Neuronal stem cell (in vitro differentiated cells): ENCODE results near the gene FHOD3.
A peak's percentile ranks its signal among the peaks of the same experiment; 100 is the strongest.

Experiments
- DNase-seq: peaks from one replicate; pipeline ENCODE4 v3.0.0-alpha.2; 2013; ENCODE audit warnings: low spot score
- H2AFZ ChIP-seq: one replicate; pipeline ENCODE4 v1.6.1; 2013; ENCODE audit warnings: mild to moderate bottlenecking, low read length, inconsistent platforms
- H2AK5ac ChIP-seq: 2 replicates; pipeline ENCODE4 v1.6.1; 2013; ENCODE audit warnings: low read depth, mild to moderate bottlenecking, inconsistent platforms, low read length, moderate library complexity, mixed read lengths
- H2BK120ac ChIP-seq: 2 replicates; pipeline ENCODE4 v1.6.1; 2013; ENCODE audit warnings: low read depth, mild to moderate bottlenecking, inconsistent platforms, low read length, moderate library complexity, mixed read lengths
- H2BK12ac ChIP-seq: one replicate; pipeline ENCODE4 v1.6.1; 2013; ENCODE audit warnings: low read length, inconsistent platforms
- H2BK15ac ChIP-seq: 2 replicates; pipeline ENCODE4 v1.6.1; 2013; ENCODE audit warnings: mild to moderate bottlenecking, low read length, inconsistent platforms, mixed read lengths
- H2BK5ac ChIP-seq: one replicate; pipeline ENCODE4 v1.6.1; 2013; ENCODE audit warnings: inconsistent platforms, mild to moderate bottlenecking, low read length, moderate library complexity
- H3K14ac ChIP-seq: one replicate; pipeline ENCODE4 v1.6.1; 2013; ENCODE audit warnings: low read length, inconsistent platforms
- H3K18ac ChIP-seq: 2 replicates; pipeline ENCODE4 v1.6.1; 2013; ENCODE audit warnings: low read length, inconsistent platforms
- H3K23ac ChIP-seq: 2 replicates; pipeline ENCODE4 v1.6.1; 2013; ENCODE audit warnings: low read depth, mild to moderate bottlenecking, mixed read lengths, low read length, inconsistent platforms; ENCODE audit not compliant: poor library complexity
- H3K27ac ChIP-seq: replicated peaks from 3 replicates; pipeline ENCODE4 v1.5.1; 2013; ENCODE audit warnings: low read length, inconsistent platforms
- H3K27me3 ChIP-seq, 3 experiments: 2 replicates each; pipeline ENCODE4 v1.6.1; 2013; ENCODE audit warnings: low read length in 3 of 3, mild to moderate bottlenecking in 2 of 3, inconsistent platforms in 1 of 3, low read depth in 1 of 3, mixed read lengths in 1 of 3, moderate library complexity in 1 of 3; ENCODE audit not compliant: control insufficient read depth in 3 of 3, insufficient read depth in 3 of 3
- H3K36me3 ChIP-seq, 2 donors: replicated peaks in 1 of 2; 2 replicates each; pipeline ENCODE4 v1.6.1; 2013; ENCODE audit warnings: low read length in 2 of 2; ENCODE audit not compliant: control insufficient read depth in 2 of 2, insufficient read depth in 2 of 2
- H3K4ac ChIP-seq: 2 replicates; pipeline ENCODE4 v1.6.1; 2013; ENCODE audit warnings: inconsistent platforms, mild to moderate bottlenecking, low read length, moderate library complexity
- H3K4me1 ChIP-seq, 2 donors: 1 replicate in 1 of 2; 2 replicates in 1 of 2; pipeline ENCODE4 v1.6.1; 2013; ENCODE audit warnings: low read length in 2 of 2, low read depth in 1 of 2; ENCODE audit not compliant: control insufficient read depth in 2 of 2, insufficient read depth in 1 of 2
- H3K4me2 ChIP-seq: one replicate; pipeline ENCODE4 v1.6.1; 2013; ENCODE audit warnings: mild to moderate bottlenecking, low read length, inconsistent platforms; ENCODE audit not compliant: insufficient read depth, poor library complexity, severe bottlenecking
- H3K4me3 ChIP-seq, 2 donors: 2 replicates each; pipeline ENCODE4 v1.5.1; 2013; ENCODE audit warnings: low read length in 2 of 2, mild to moderate bottlenecking in 2 of 2, inconsistent platforms in 1 of 2, moderate library complexity in 1 of 2
- H3K79me1 ChIP-seq: one replicate; pipeline ENCODE4 v1.6.1; 2013; ENCODE audit warnings: low read depth, mild to moderate bottlenecking, inconsistent platforms, low read length, moderate library complexity
- H3K9ac ChIP-seq: one replicate; pipeline ENCODE4 v1.6.1; 2013; ENCODE audit warnings: mild to moderate bottlenecking, low read depth, low read length, inconsistent platforms; ENCODE audit not compliant: poor library complexity
- H3K9me3 ChIP-seq, 2 donors: replicated peaks in 1 of 2; 2 replicates each; pipeline versions ENCODE3 to v1.6.1; 2013; ENCODE audit warnings: low read length in 2 of 2, mild to moderate bottlenecking in 2 of 2, inconsistent platforms in 1 of 2, low read depth in 1 of 2, mixed read lengths in 1 of 2, moderate library complexity in 1 of 2; ENCODE audit not compliant: control insufficient read depth in 2 of 2, insufficient read depth in 1 of 2
- H4K8ac ChIP-seq: one replicate; pipeline ENCODE4 v1.6.1; 2013; ENCODE audit warnings: low read depth, mild to moderate bottlenecking, inconsistent platforms, low read length, moderate library complexity
- H4K91ac ChIP-seq: one replicate; pipeline ENCODE4 v1.6.1; 2013; ENCODE audit warnings: low read length, low read depth, mild to moderate bottlenecking, inconsistent platforms; ENCODE audit not compliant: poor library complexity
- WGBS, 2 donors: extraction: QIAGEN DNeasy Blood & Tissue Kit; methylation state at CpG; one replicate each; pipeline ENCODE4 v1.1.7; 2013; ENCODE audit warnings: missing lambda C conversion rate in 2 of 2, mixed read lengths in 1 of 2; ENCODE audit not compliant: insufficient read length in 2 of 2, insufficient replicate concordance in 1 of 2; ENCODE audit errors: extremely low coverage in 2 of 2; 5-methylcytosine and 5-hydroxymethylcytosine counted together

FHOD3 gene

DNA sequence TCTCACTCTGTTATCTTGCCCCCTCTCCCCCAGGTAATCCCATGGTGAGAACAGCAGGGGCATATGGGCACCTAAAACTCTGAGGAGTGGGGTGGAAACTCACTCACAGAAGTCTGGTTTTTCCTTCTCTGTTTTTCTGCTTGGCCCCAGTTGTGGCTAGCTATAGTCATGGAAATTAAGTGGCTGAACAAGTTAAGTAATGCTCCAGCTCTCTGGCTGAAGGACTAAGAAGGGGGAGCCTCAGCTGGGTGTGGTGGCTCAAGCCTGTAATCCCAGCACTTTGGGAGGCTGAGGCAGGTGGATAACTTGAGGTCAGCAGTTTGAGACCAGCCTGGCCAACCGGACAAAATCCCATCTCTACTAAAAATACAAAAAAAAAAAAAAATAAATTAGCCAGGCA lies 270.3 kb downstream of the FHOD3 start:
- no peak overlapping the region for H3K18ac ChIP-seq
- no peak overlapping the region for H3K4me3 ChIP-seq
- H4K8ac ChIP-seq, result no peak overlapping the region
- H2BK12ac ChIP-seq, result no peak overlapping the region
- H3K23ac ChIP-seq, result no peak overlapping the region
- no peak overlapping the region for H3K9ac ChIP-seq
- no peak overlapping the region for H3K14ac ChIP-seq
- H4K91ac ChIP-seq, result no peak overlapping the region
- no CpG with 5 or more reads among the region's 1 CpG for WGBS, 2 donors
- H2BK120ac ChIP-seq, result no peak overlapping the region
- H3K4me1 ChIP-seq, result peaks cover 13 to 14% of the 10 kb centered on the region in 2 donors
- H2AFZ ChIP-seq, result no peak overlapping the region
- H3K4me2 ChIP-seq, result no peak overlapping the region
- no peak overlapping the region for H2BK15ac ChIP-seq
- H3K9me3 ChIP-seq, result peaks cover 0 to 4% of the 10 kb centered on the region in 2 donors
- no peaks in the 10 kb centered on the region for H3K36me3 ChIP-seq
- no peak overlapping the region for H2AK5ac ChIP-seq
- H3K4ac ChIP-seq, result no peak overlapping the region
- no peaks in the 10 kb centered on the region for H3K79me1 ChIP-seq
- H2BK5ac ChIP-seq, result no peak overlapping the region
- no peaks in the 10 kb centered on the region for H3K27me3 ChIP-seq
- no peak overlapping the region for H3K27ac ChIP-seq
- no peak for DNase-seq

DNA sequence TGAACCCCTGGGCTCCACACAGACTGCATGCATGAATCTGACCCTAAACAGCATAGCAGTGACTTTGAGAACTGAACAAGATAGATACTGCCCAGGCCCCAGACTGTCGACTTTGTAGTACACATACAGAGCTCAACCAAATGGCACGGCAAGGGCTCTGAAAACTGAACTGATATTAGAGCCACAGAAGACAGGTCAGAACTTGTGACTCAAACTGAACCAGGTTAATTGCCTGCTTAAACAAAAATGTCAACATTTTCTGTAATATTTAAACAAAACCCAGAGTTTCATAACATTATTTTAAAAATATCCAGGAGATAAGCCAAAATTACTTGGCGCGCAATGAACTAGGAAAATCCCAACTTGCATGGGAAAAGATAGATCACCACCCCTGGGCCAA lies 271.0 kb downstream of the FHOD3 start:
- Histone ChIP-seq H3K4ac (no peak overlapping the region), H4K91ac (no peak overlapping the region), H3K79me1 (no peaks in the 10 kb centered on the region)

DNA sequence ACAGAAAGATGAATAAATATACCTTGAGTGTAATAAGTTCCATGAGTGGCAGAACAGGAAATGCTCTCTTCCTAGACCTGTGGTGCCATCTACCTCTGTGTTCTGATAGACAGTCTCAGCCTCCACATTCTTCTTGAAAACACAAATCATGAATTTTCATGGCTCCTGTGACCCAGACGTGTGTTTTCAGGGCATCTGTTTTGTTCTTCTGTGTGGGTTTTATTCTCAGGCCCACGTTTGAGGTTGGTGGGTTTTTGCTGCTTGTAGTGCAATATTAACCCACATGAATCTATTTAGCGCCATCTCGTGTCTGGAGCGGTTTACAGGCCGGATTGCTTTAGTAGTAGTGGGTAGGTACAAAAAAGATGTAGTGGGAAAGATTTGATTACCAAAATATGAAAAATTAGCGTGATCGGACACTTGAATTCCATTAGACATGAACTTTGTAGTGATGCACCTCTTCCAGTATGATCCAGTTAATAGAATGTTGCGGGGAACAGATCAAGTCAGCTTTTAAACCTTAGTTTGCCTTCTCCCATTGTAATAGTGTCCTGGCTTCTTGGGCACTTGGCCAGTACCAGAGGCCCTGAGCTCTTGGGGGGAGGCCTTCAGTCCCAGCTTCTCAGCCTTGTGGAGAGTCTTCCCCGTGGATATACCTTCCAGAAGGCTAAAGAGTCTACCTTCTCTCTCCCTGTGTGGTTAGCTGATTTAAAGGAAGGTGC lies 274.8 kb downstream of the FHOD3 start:
- Histone ChIP-seq H3K27me3 (no peaks in the 10 kb centered on the region), H4K8ac (no peak overlapping the region), H4K91ac (no peak overlapping the region), H3K4me1 (peaks cover 4 to 17% of the 10 kb centered on the region in 2 donors), H3K23ac (no peak overlapping the region), H2BK120ac (no peak overlapping the region), H2BK15ac (no peak overlapping the region), H3K9me3 (no peaks in the 10 kb centered on the region), H3K4me3 (no peak overlapping the region), H3K9ac (no peak overlapping the region), H3K18ac (no peak overlapping the region), H3K36me3 (peaks cover 0 to 4% of the 10 kb centered on the region in 2 donors), H2AFZ (no peak overlapping the region), H3K27ac (no peak overlapping the region), H2BK12ac (no peak overlapping the region), H3K14ac (no peak overlapping the region), H2BK5ac (no peak overlapping the region), H3K79me1 (no peaks in the 10 kb centered on the region), H3K4me2 (no peak overlapping the region), H2AK5ac (no peak overlapping the region), H3K4ac (no peak overlapping the region)
- DNase-seq, result peak; percentile 46
- WGBS, 2 donors, result no CpG with 5 or more reads among the region's 10 CpGs

More for the DNA sequence above, 271.0 kb downstream of the FHOD3 start:
- peaks cover 0 to 4% of the 10 kb centered on the region in 2 donors for H3K9me3 ChIP-seq
- no peak overlapping the region for H2BK5ac ChIP-seq
- no peak overlapping the region for H4K8ac ChIP-seq
- no CpG with 5 or more reads among the region's 4 CpGs for WGBS, 2 donors
- no peak overlapping the region for H2BK120ac ChIP-seq
- H3K23ac ChIP-seq, result no peak overlapping the region
- H2AK5ac ChIP-seq, result no peak overlapping the region
- no peak for DNase-seq
- H3K27me3 ChIP-seq, result no peaks in the 10 kb centered on the region
- no peak overlapping the region for H3K18ac ChIP-seq
- no peak overlapping the region for H2BK15ac ChIP-seq
- H2BK12ac ChIP-seq, result no peak overlapping the region
- H3K4me1 ChIP-seq, result peaks cover 13 to 14% of the 10 kb centered on the region in 2 donors
- H3K4me3 ChIP-seq, result no peak overlapping the region
- no peak overlapping the region for H2AFZ ChIP-seq
- no peak overlapping the region for H3K4me2 ChIP-seq
- no peak overlapping the region for H3K27ac ChIP-seq
- no peaks in the 10 kb centered on the region for H3K36me3 ChIP-seq
- H3K9ac ChIP-seq, result no peak overlapping the region
- no peak overlapping the region for H3K14ac ChIP-seq

GRCh38 chr18:36576339-36576738 lies 278.8 kb downstream of the FHOD3 start:
- DNase-seq, result no peak
- no peak overlapping the region for H4K8ac ChIP-seq
- peaks cover 4 to 16% of the 10 kb centered on the region in 2 donors for H3K4me1 ChIP-seq
- no peak overlapping the region for H2BK120ac ChIP-seq
- H3K36me3 ChIP-seq, result peaks cover 3 to 26% of the 10 kb centered on the region in 2 donors
- WGBS, 2 donors, result no CpG with 5 or more reads among the region's 2 CpGs
- H3K27ac ChIP-seq, result no peak overlapping the region
- no peak overlapping the region for H2BK12ac ChIP-seq
- H3K4ac ChIP-seq, result no peak overlapping the region
- no peak overlapping the region for H2BK5ac ChIP-seq
- no peak overlapping the region for H2BK15ac ChIP-seq
- H3K14ac ChIP-seq, result no peak overlapping the region
- H3K18ac ChIP-seq, result no peak overlapping the region
- no peak overlapping the region for H3K4me2 ChIP-seq
- no peak overlapping the region for H3K9ac ChIP-seq
- no peak overlapping the region for H3K4me3 ChIP-seq
- no peak overlapping the region for H3K23ac ChIP-seq
- H4K91ac ChIP-seq, result no peak overlapping the region
- H2AK5ac ChIP-seq, result no peak overlapping the region
- no peak overlapping the region for H2AFZ ChIP-seq
- peaks cover 8 to 21% of the 10 kb centered on the region in 2 donors for H3K9me3 ChIP-seq
- H3K27me3 ChIP-seq, result no peaks in the 10 kb centered on the region
- H3K79me1 ChIP-seq, result no peaks in the 10 kb centered on the region
